ENCODE results near the gene SSBP2.

SSBP2 gene

GRCh38 chr5:81590498-81591384 lies 160.2 kb downstream of the SSBP2 start:
- Histone ChIP-seq H3K36me3 (ENCODE audit: control insufficient read depth in 1 of 2, insufficient read depth in 2 of 2, low read length in 2 of 2) (no peaks in the 10 kb centered on the region), H3K4me3 (ENCODE audit: low read depth in 1 of 2, low read length in 2 of 2) (no peak overlapping the region), H3K4me1 (ENCODE audit: control insufficient read depth in 1 of 2, insufficient read depth in 2 of 2, low read length in 2 of 2) (no peaks in the 10 kb centered on the region), H3K27me3 (ENCODE audit: low read depth, low read length) (no peaks in the 10 kb centered on the region), H3K9me3 (ENCODE audit: control insufficient read depth in 1 of 2, low read length in 2 of 2) (no peaks in the 10 kb centered on the region), H3K27ac (ENCODE audit: low read length) (no peak overlapping the region)

- Histone ChIP-seq H3K4me1 (ENCODE audit: control insufficient read depth in 1 of 2, insufficient read depth in 2 of 2, low read length in 2 of 2) (peaks cover 0 to 6% of the 10 kb centered on the region in 2 donors), H3K36me3 (ENCODE audit: control insufficient read depth in 1 of 2, insufficient read depth in 2 of 2, low read length in 2 of 2) (no peaks in the 10 kb centered on the region), H3K27me3 (ENCODE audit: low read depth, low read length) (no peaks in the 10 kb centered on the region), H3K27ac (ENCODE audit: low read length) (no peak overlapping the region), H3K4me3 (ENCODE audit: low read depth in 1 of 2, low read length in 2 of 2) (no peak overlapping the region), H3K9me3 (ENCODE audit: control insufficient read depth in 1 of 2, low read length in 2 of 2) (no peaks in the 10 kb centered on the region)
Observed at GRCh38 chr5:81579262-81579924, 171.5 kb downstream of the SSBP2 start.

GRCh38 chr5:81577091-81577490 lies 173.8 kb downstream of the SSBP2 start:
- Histone ChIP-seq H3K4me3 (ENCODE audit: low read depth in 1 of 2, low read length in 2 of 2) (no peak overlapping the region), H3K36me3 (ENCODE audit: control insufficient read depth in 1 of 2, insufficient read depth in 2 of 2, low read length in 2 of 2) (no peaks in the 10 kb centered on the region), H3K27ac (ENCODE audit: low read length) (no peak overlapping the region), H3K27me3 (ENCODE audit: low read depth, low read length) (no peaks in the 10 kb centered on the region), H3K9me3 (ENCODE audit: control insufficient read depth in 1 of 2, low read length in 2 of 2) (no peaks in the 10 kb centered on the region), H3K4me1 (ENCODE audit: control insufficient read depth in 1 of 2, insufficient read depth in 2 of 2, low read length in 2 of 2) (peaks cover 0 to 6% of the 10 kb centered on the region in 2 donors)

GRCh38 chr5:81575924-81576323 lies 175.0 kb downstream of the SSBP2 start:
- Histone ChIP-seq H3K9me3 (ENCODE audit: control insufficient read depth in 1 of 2, low read length in 2 of 2) (no peaks in the 10 kb centered on the region), H3K27me3 (ENCODE audit: low read depth, low read length) (no peaks in the 10 kb centered on the region), H3K4me1 (ENCODE audit: control insufficient read depth in 1 of 2, insufficient read depth in 2 of 2, low read length in 2 of 2) (peaks cover 0 to 14% of the 10 kb centered on the region in 2 donors), H3K27ac (ENCODE audit: low read length) (no peak overlapping the region), H3K4me3 (ENCODE audit: low read depth in 1 of 2, low read length in 2 of 2) (no peak overlapping the region), H3K36me3 (ENCODE audit: control insufficient read depth in 1 of 2, insufficient read depth in 2 of 2, low read length in 2 of 2) (no peaks in the 10 kb centered on the region)

GRCh38 chr5:81572201-81572600 lies 178.7 kb downstream of the SSBP2 start:
- no peaks in the 10 kb centered on the region for H3K9me3 ChIP-seq (ENCODE audit: control insufficient read depth in 1 of 2, low read length in 2 of 2)
- H3K4me3 ChIP-seq (ENCODE audit: low read depth in 1 of 2, low read length in 2 of 2) = no peak overlapping the region
- peaks cover 0 to 7% of the 10 kb centered on the region in 2 donors for H3K4me1 ChIP-seq (ENCODE audit: control insufficient read depth in 1 of 2, insufficient read depth in 2 of 2, low read length in 2 of 2)
- no peaks in the 10 kb centered on the region for H3K27me3 ChIP-seq (ENCODE audit: low read depth, low read length)
- H3K27ac ChIP-seq (ENCODE audit: low read length) = no peak overlapping the region
- H3K36me3 ChIP-seq (ENCODE audit: control insufficient read depth in 1 of 2, insufficient read depth in 2 of 2, low read length in 2 of 2) = peaks cover 0 to 12% of the 10 kb centered on the region in 2 donors

- no peaks in the 10 kb centered on the region for H3K4me1 ChIP-seq (ENCODE audit: control insufficient read depth in 1 of 2, insufficient read depth in 2 of 2, low read length in 2 of 2)
- H3K4me3 ChIP-seq (ENCODE audit: low read depth in 1 of 2, low read length in 2 of 2) = no peak overlapping the region
- no peaks in the 10 kb centered on the region for H3K9me3 ChIP-seq (ENCODE audit: control insufficient read depth in 1 of 2, low read length in 2 of 2)
- no peaks in the 10 kb centered on the region for H3K27me3 ChIP-seq (ENCODE audit: low read depth, low read length)
- no peaks in the 10 kb centered on the region for H3K36me3 ChIP-seq (ENCODE audit: control insufficient read depth in 1 of 2, insufficient read depth in 2 of 2, low read length in 2 of 2)
- no peak overlapping the region for H3K27ac ChIP-seq (ENCODE audit: low read length)
Observed at GRCh38 chr5:81558188-81558587, 192.7 kb downstream of the SSBP2 start.

GRCh38 chr5:81556809-81557208 lies 194.1 kb downstream of the SSBP2 start:
- H3K36me3 ChIP-seq (ENCODE audit: control insufficient read depth in 1 of 2, insufficient read depth in 2 of 2, low read length in 2 of 2) = no peaks in the 10 kb centered on the region
- no peaks in the 10 kb centered on the region for H3K9me3 ChIP-seq (ENCODE audit: control insufficient read depth in 1 of 2, low read length in 2 of 2)
- no peaks in the 10 kb centered on the region for H3K27me3 ChIP-seq (ENCODE audit: low read depth, low read length)
- no peaks in the 10 kb centered on the region for H3K4me1 ChIP-seq (ENCODE audit: control insufficient read depth in 1 of 2, insufficient read depth in 2 of 2, low read length in 2 of 2)
- no peak overlapping the region for H3K4me3 ChIP-seq (ENCODE audit: low read depth in 1 of 2, low read length in 2 of 2)
- H3K27ac ChIP-seq (ENCODE audit: low read length) = no peak overlapping the region

GRCh38 chr5:81555865-81556264 lies 195.0 kb downstream of the SSBP2 start:
- H3K27ac ChIP-seq (ENCODE audit: low read length) = no peak overlapping the region
- no peaks in the 10 kb centered on the region for H3K4me1 ChIP-seq (ENCODE audit: control insufficient read depth in 1 of 2, insufficient read depth in 2 of 2, low read length in 2 of 2)
- H3K9me3 ChIP-seq (ENCODE audit: control insufficient read depth in 1 of 2, low read length in 2 of 2) = no peaks in the 10 kb centered on the region
- no peaks in the 10 kb centered on the region for H3K27me3 ChIP-seq (ENCODE audit: low read depth, low read length)
- no peak overlapping the region for H3K4me3 ChIP-seq (ENCODE audit: low read depth in 1 of 2, low read length in 2 of 2)
- H3K36me3 ChIP-seq (ENCODE audit: control insufficient read depth in 1 of 2, insufficient read depth in 2 of 2, low read length in 2 of 2) = no peaks in the 10 kb centered on the region

GRCh38 chr5:81554647-81555046 lies 196.2 kb downstream of the SSBP2 start:
- Histone ChIP-seq H3K4me1 (ENCODE audit: control insufficient read depth in 1 of 2, insufficient read depth in 2 of 2, low read length in 2 of 2) (no peaks in the 10 kb centered on the region), H3K4me3 (ENCODE audit: low read depth in 1 of 2, low read length in 2 of 2) (no peak overlapping the region), H3K9me3 (ENCODE audit: control insufficient read depth in 1 of 2, low read length in 2 of 2) (no peaks in the 10 kb centered on the region), H3K27me3 (ENCODE audit: low read depth, low read length) (no peaks in the 10 kb centered on the region), H3K36me3 (ENCODE audit: control insufficient read depth in 1 of 2, insufficient read depth in 2 of 2, low read length in 2 of 2) (no peaks in the 10 kb centered on the region), H3K27ac (ENCODE audit: low read length) (no peak overlapping the region)

GRCh38 chr5:81553567-81554212 lies 197.2 kb downstream of the SSBP2 start:
- no peak overlapping the region for H3K27ac ChIP-seq (ENCODE audit: low read length)
- no peaks in the 10 kb centered on the region for H3K4me1 ChIP-seq (ENCODE audit: control insufficient read depth in 1 of 2, insufficient read depth in 2 of 2, low read length in 2 of 2)
- peaks cover 0 to 4% of the 10 kb centered on the region in 2 donors for H3K36me3 ChIP-seq (ENCODE audit: control insufficient read depth in 1 of 2, insufficient read depth in 2 of 2, low read length in 2 of 2)
- H3K27me3 ChIP-seq (ENCODE audit: low read depth, low read length) = no peaks in the 10 kb centered on the region
- no peak overlapping the region for H3K4me3 ChIP-seq (ENCODE audit: low read depth in 1 of 2, low read length in 2 of 2)
- H3K9me3 ChIP-seq (ENCODE audit: control insufficient read depth in 1 of 2, low read length in 2 of 2) = no peaks in the 10 kb centered on the region

GRCh38 chr5:81552852-81553566 lies 197.9 kb downstream of the SSBP2 start:
- H3K4me3 ChIP-seq (ENCODE audit: low read depth in 1 of 2, low read length in 2 of 2) = no peak overlapping the region
- H3K4me1 ChIP-seq (ENCODE audit: control insufficient read depth in 1 of 2, insufficient read depth in 2 of 2, low read length in 2 of 2) = no peaks in the 10 kb centered on the region
- H3K9me3 ChIP-seq (ENCODE audit: control insufficient read depth in 1 of 2, low read length in 2 of 2) = no peaks in the 10 kb centered on the region
- H3K27me3 ChIP-seq (ENCODE audit: low read depth, low read length) = no peaks in the 10 kb centered on the region
- H3K27ac ChIP-seq (ENCODE audit: low read length) = no peak overlapping the region
- peaks cover 0 to 4% of the 10 kb centered on the region in 2 donors for H3K36me3 ChIP-seq (ENCODE audit: control insufficient read depth in 1 of 2, insufficient read depth in 2 of 2, low read length in 2 of 2)

Measured in muscle layer of duodenum (tissue), 2 donors.